Suprapubic skin (tissue), 3 donors: ENCODE measurements around the gene IFI27L2.

Source experiments
- CTCF ChIP-seq, 2 donors: fragments of 200-600 bp in 1 of 2; fragments of 450-650 bp in 1 of 2; sonication (generic) in 1 of 2; IDR thresholded peaks; one replicate each; pipeline ENCODE4 v1.5.1; 2016 to 2019; ENCODE audit warnings: antibody characterized with exemption in 2 of 2, mild to moderate bottlenecking in 1 of 2, moderate library complexity in 1 of 2
- EP300 ChIP-seq: sonication (generic); formaldehyde crosslinking; IDR thresholded peaks from one replicate; pipeline ENCODE4 v1.6.1; 2017; ENCODE audit warnings: antibody characterized with exemption

- TF ChIP-seq CTCF (IDR thresholded peaks at IDR 0.05) (no peak), EP300 (no peak)
Measured at GRCh38 chr14:94089479-94089878, 39.9 kb downstream of the IFI27L2 start.
